ENCODE measurements around the gene PCBP4.

PCBP4 gene

DNA sequence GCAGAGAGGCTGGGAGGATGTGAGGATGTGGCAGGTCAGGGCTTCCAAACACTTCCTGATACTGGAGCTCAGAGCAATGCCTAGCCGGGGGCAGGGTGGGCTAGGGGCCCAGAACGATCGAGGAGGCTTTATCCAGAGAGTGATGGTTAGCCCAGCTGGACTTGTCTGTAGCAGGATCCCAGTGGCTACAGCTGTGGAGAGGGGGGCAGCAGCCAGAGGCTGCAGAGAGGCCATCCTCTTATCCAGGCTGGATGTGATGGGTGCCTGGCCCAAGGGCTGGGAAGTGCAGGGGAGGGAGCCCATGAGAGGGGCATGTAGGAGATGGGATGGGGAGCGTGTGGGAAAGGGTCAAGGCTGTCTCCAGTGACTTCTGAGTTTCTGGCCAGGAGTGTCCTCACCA, 20.5 kb downstream of the PCBP4 start:
- Histone ChIP-seq H3K4me3 (no peak overlapping the region), H3K27ac (no peak overlapping the region)
- DNase-seq (ENCODE audit: low spot score): no peak
- TF ChIP-seq, protein P1, sequence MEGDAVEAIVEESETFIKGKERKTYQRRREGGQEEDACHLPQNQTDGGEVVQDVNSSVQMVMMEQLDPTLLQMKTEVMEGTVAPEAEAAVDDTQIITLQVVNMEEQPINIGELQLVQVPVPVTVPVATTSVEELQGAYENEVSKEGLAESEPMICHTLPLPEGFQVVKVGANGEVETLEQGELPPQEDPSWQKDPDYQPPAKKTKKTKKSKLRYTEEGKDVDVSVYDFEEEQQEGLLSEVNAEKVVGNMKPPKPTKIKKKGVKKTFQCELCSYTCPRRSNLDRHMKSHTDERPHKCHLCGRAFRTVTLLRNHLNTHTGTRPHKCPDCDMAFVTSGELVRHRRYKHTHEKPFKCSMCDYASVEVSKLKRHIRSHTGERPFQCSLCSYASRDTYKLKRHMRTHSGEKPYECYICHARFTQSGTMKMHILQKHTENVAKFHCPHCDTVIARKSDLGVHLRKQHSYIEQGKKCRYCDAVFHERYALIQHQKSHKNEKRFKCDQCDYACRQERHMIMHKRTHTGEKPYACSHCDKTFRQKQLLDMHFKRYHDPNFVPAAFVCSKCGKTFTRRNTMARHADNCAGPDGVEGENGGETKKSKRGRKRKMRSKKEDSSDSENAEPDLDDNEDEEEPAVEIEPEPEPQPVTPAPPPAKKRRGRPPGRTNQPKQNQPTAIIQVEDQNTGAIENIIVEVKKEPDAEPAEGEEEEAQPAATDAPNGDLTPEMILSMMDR (IDR thresholded peaks at IDR 0.05): no peak

DNA sequence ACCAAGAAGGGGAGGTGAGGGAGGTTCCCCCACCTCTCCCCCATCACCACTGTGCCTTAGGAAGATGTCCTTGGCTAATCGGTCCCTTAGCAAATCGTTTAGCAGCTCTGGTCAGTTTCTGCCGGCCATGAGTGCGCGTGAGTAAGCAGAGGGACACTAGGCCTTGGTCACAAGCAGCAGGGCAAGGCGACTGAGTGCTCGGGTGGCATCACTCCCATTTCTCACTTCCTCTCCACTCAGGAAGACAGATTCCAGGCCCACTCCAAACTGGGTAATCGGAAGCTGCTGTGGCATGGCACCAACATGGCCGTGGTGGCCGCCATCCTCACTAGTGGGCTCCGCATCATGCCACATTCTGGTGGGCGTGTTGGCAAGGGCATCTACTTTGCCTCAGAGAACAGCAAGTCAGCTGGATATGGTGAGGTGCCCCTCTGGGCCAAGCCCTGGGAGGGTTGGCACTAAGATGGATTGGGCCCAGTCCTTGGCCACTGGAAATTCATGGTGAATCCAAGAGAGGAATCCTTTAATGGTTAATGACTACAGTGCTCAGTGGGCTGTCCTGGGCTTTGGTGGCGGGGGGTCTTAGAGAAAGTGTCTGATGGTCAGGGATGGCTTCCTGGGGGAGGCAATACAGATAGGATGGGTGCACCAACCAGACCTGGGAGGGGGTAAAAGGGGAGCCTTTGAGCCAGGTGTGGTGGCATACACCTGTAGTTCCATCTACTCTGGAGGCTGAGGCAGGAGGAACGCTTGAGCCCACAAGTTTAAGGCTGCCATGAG, 21.1 kb downstream of the PCBP4 start:
- no peak for DNase-seq (ENCODE audit: low spot score)
- TF ChIP-seq, protein P1 (IDR thresholded peaks at IDR 0.05): no peak
- no peak overlapping the region for H3K27ac ChIP-seq
- no peak overlapping the region for H3K4me3 ChIP-seq

DNA sequence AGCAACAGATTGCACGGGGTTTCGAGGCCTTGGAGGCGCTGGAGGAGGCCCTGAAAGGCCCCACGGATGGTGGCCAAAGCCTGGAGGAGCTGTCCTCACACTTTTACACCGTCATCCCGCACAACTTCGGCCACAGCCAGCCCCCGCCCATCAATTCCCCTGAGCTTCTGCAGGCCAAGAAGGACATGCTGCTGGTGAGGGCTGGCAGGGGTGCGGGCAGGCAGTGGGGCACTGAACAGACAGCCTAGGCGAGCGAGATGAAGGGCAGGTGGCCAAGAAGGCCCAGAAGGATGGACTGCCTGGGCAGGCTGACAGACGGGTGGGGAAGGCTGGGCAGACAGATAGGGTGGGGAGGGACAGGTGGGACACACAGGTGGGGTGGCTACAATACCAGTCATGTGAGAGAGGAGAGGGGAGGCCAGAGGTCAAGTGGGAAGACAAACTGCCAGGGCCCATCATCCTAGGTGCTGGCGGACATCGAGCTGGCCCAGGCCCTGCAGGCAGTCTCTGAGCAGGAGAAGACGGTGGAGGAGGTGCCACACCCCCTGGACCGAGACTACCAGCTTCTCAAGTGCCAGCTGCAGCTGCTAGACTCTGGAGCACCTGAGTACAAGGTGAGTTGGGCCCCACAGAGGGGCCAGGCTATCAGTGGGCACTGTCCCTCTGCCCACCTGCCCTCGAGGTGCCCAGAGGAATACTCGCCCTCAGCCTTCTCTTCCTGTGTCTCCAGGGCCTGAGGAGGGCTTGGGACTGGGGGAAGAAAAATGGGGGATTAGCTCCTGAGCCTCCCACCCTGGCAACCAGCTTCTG, 22.0 kb downstream of the PCBP4 start:
- no peak for DNase-seq (ENCODE audit: low spot score)
- Histone ChIP-seq H3K27ac (no peak overlapping the region), H3K4me3 (no peak overlapping the region)
- TF ChIP-seq, protein P1 (IDR thresholded peaks at IDR 0.05): no peak

DNA sequence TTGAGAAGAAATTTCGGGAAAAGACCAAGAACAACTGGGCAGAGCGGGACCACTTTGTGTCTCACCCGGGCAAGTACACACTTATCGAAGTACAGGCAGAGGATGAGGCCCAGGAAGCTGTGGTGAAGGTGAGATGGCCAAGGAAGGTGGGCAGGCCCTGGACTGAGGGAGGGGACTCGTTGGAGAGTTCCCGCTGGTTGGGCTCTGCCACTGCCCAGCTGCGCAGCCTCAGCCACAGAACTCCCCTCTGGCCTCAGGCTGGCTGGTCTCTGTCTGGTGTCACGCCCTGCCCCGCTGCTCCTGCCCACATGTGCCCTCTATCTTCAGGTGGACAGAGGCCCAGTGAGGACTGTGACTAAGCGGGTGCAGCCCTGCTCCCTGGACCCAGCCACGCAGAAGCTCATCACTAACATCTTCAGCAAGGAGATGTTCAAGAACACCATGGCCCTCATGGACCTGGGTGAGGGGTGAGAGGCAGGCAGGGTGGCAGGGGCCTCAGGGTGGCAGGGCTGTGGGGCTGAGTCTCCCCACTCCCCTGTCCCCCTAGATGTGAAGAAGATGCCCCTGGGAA, 22.7 kb downstream of the PCBP4 start:
- TF ChIP-seq, protein P1 (IDR thresholded peaks at IDR 0.05): no peak
- Histone ChIP-seq H3K27ac (no peak overlapping the region), H3K4me3 (no peak overlapping the region)
- peak; percentile 57 for DNase-seq (ENCODE audit: low spot score)

DNA sequence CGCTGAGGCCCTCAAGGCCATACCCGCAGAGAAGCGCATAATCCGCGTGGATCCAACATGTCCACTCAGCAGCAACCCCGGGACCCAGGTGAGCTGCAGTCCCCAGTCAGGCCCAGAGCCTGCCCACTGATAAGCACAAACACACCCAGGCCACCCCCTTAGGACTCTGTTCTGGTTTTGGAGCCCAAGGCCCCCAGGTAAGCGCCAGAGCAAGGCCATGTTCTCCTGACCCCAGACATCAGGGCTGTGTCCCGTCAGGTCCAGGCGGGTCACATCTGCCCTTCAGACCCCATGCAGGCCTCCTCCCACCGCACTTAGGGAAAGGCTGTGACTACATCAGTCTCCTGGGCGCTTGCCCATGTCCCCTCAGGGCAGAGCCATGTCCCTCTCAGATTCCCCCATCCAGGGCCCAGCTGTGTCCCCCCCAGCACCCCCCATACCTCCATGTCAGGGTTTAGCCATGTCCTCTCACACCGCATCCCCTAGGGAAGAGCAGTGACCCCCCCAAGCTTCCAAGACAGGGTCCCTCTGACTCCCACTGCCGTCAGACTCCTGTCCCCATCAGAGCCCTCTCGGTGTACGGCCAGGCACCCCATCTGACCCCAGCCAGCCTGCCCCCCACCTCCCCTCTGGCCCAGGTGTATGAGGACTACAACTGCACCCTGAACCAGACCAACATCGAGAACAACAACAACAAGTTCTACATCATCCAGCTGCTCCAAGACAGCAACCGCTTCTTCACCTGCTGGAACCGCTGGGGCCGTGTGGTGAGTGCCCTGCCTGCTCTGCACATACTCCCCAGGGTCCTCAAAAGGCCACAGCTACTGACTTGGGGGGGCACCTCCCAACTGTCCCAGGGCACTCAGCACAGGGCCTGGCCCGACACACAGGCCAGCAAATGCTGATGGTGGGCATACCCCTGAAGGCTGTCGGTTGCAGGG, 23.5 kb downstream of the PCBP4 start:
- Histone ChIP-seq H3K27ac (peak overlapping the region; percentile 95 to 97), H3K4me3 (peak overlapping the region; percentile 73)
- peak; percentile 69 for DNase-seq (ENCODE audit: low spot score)
- TF ChIP-seq, protein P1 (IDR thresholded peaks at IDR 0.05): no peak

DNA sequence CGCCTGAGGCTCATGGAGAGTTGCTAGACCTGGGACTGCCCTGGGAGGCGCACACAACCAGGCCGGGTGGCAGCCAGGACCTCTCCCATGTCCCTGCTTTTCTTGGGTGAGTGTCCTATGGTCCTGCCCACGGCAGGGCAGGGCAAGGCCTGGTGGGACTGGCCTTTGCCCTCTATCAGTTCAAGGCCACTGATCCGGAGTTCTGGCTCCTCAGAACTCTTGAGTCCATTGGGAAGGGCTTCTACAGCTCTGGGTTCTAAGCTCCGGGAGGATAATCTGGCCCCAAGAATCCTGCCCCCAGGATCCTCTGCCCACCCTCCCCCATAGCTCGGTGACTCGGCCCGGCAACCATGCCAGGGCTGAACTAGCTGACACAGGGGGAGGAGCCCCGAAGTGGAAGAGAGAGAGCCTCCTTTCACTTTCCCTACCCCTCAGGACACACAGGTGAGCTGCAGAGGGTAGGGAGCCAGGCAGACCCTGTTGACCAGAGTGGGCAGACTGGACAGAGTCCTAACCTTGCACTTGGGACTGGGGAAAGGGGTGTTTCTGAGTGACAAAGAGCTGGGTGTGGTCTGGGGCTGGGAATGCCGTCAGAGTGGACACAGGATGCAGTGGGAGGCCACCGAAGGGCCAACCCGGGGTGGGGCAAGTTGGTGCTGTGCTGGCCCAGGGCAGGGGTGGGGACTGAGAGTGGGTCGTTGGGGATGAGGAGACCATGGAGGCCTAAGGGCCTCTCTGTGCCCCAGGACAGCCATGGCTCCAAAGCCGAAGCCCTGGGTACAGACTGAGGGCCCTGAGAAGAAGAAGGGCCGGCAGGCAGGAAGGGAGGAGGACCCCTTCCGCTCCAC, 24.4 kb downstream of the PCBP4 start:
- H3K27ac ChIP-seq: peak overlapping the region; percentile 95 to 97
- DNase-seq (ENCODE audit: low spot score): peak; percentile 86
- peak overlapping the region; percentile 73 for H3K4me3 ChIP-seq
- TF ChIP-seq, protein P1 (IDR thresholded peaks at IDR 0.05): no peak

All from coronary artery (tissue), 2 donors.